ENCODE measurements around the gene RPL36. TPM values are rescaled to one million over a fixed set of nuclear protein-coding genes. Genes with fewer than 3 reads are reported as not detected.
A peak's percentile ranks its signal among the peaks of the same experiment; 100 is the strongest.

The RPL36 gene
- total and polyA plus RNA-seq, 4 donors, result 47.2 to 556 (median 321) TPM

GRCh38 chr19:5690955-5691821 is 1.1 kb downstream of the RPL36 start:
- TF ChIP-seq YY1 (IDR thresholded peaks at IDR 0.05) (peak; percentile 17), MAX (IDR thresholded peaks at IDR 0.05) (no peak)
- Histone ChIP-seq H3K4me3 (ENCODE audit: low read depth in 1 of 3, low read length in 3 of 3) (peak overlapping the region; percentile 66 to 88 (median 82)), H3K4me1 (ENCODE audit: control insufficient read depth in 4 of 4, insufficient read depth in 4 of 4, low read length in 3 of 4) (peaks cover 6 to 27% (median 14%) of the 10 kb centered on the region in 4 donors), H3K9me3 (ENCODE audit: control insufficient read depth in 4 of 4, low read length in 3 of 4) (no peaks in the 10 kb centered on the region), H3K9ac (ENCODE audit: low read depth in 1 of 2, low read length in 2 of 2) (peak overlapping the region; percentile 29 to 85), H3K27ac (ENCODE audit: low read depth in 1 of 2, low read length in 2 of 2) (peak overlapping the region; percentile 75 to 82), H3K27me3 (ENCODE audit: control insufficient read depth in 4 of 4, insufficient read depth in 4 of 4, low read length in 3 of 4) (no peaks in the 10 kb centered on the region), H3K36me3 (ENCODE audit: control insufficient read depth in 4 of 4, insufficient read depth in 3 of 4, low read depth in 1 of 4, low read length in 3 of 4) (peaks cover 11 to 42% (median 20%) of the 10 kb centered on the region in 4 donors)
- DNase-seq (ENCODE audit: low spot score), result no peak
- WGBS, result 8% methylated on average over 54 of the region's 54 CpGs

- Histone ChIP-seq H3K27ac (ENCODE audit: low read depth in 1 of 2, low read length in 2 of 2) (no peak overlapping the region), H3K4me1 (ENCODE audit: control insufficient read depth in 4 of 4, insufficient read depth in 4 of 4, low read length in 3 of 4) (peaks cover 6 to 27% (median 11%) of the 10 kb centered on the region in 4 donors), H3K9me3 (ENCODE audit: control insufficient read depth in 4 of 4, low read length in 3 of 4) (no peaks in the 10 kb centered on the region), H3K9ac (ENCODE audit: low read depth in 1 of 2, low read length in 2 of 2) (no peak overlapping the region), H3K36me3 (ENCODE audit: control insufficient read depth in 4 of 4, insufficient read depth in 3 of 4, low read depth in 1 of 4, low read length in 3 of 4) (peaks cover 11 to 51% (median 21%) of the 10 kb centered on the region in 4 donors), H3K27me3 (ENCODE audit: control insufficient read depth in 4 of 4, insufficient read depth in 4 of 4, low read length in 3 of 4) (no peaks in the 10 kb centered on the region), H3K4me3 (ENCODE audit: low read depth in 1 of 3, low read length in 3 of 3) (peak overlapping the region in 1 of 3 donors; percentile 66)
- no peak for DNase-seq (ENCODE audit: low spot score)
- TF ChIP-seq RXRA (IDR thresholded peaks at IDR 0.05), result no peak
- no peak for TF ChIP-seq FOXA2 (IDR thresholded peaks at IDR 0.05)
- TF ChIP-seq GABPA (IDR thresholded peaks at IDR 0.05 in 1 of 2, conservative IDR thresholded peaks at IDR 0.05 in 1 of 2), result no peak
- TF ChIP-seq SP1 (IDR thresholded peaks at IDR 0.05), result no peak
- no peak for TF ChIP-seq HNF4G (IDR thresholded peaks at IDR 0.05)
- no peak for TF ChIP-seq REST (IDR thresholded peaks at IDR 0.05)
- TF ChIP-seq RAD21 (IDR thresholded peaks at IDR 0.05), result no peak
- TF ChIP-seq ATF3 (IDR thresholded peaks at IDR 0.05), result no peak
- no peak for TF ChIP-seq EGR1 (IDR thresholded peaks at IDR 0.05; ENCODE audit: low read depth in 2 of 2)
- TF ChIP-seq ZBTB33 (IDR thresholded peaks at IDR 0.05), result no peak
- no peak for TF ChIP-seq FOXA1 (IDR thresholded peaks at IDR 0.05)
- no peak for TF ChIP-seq CTCF (IDR thresholded peaks at IDR 0.05; ENCODE audit: low read depth, low read length, missing input control)
- WGBS, result 74% methylated on average over 42 of the region's 42 CpGs
These were observed 2.0 kb downstream of the RPL36 start for GRCh38 chr19:5691822-5692722.
